Mucosa of gallbladder (tissue), 1 donor: ENCODE results near the gene ATP10D. TPM values are rescaled to one million over a fixed set of nuclear protein-coding genes. Genes with fewer than 3 reads are reported as not detected.
"Not testable (repeated sequence)": the region's sequence is repeated elsewhere in the genome, so short reads cannot be mapped to it uniquely, and the experiment has no call there.

Experiments
- DNase-seq: peaks from one replicate; pipeline ENCODE4 v3.0.0-alpha.2; 2020; ENCODE audit warnings: low spot score
- total RNA-seq: library from RNA; stranded (reverse); gene quantifications from one replicate; pipeline ENCODE4 v1.2.1, GENCODE V29; 2021
- donor health status: DM: no; HTN: no; CAD: no.

Gene ATP10D
- total RNA-seq, 1 donor from 2014 or later, result 35.8 TPM

DNA sequence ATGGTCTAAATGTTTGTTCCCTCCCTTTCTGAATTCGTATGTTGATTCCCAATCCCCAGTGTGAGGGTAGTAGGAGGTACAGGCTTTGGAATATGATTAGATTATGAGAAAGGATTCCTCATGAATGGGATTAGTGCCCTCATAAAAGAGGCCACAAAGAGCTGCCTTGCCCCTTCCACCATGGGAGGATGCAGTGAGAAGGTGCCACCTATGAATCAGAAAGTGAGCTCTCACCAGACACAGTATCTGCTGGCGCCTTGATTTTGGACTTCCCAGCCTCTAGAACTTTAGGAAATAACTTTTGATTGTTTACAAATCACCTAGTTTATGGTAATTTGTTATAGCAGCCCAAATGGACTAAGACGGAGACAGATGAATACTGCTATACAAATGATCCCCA is 3.6 kb downstream of the ATP10D start:
- no peak for DNase-seq

- no peak for DNase-seq
Measured at GRCh38 chr4:47490550-47490949, 5.5 kb downstream of the ATP10D start.

GRCh38 chr4:47493238-47494123 is 8.4 kb downstream of the ATP10D start:
- DNase-seq, result no peak

DNA sequence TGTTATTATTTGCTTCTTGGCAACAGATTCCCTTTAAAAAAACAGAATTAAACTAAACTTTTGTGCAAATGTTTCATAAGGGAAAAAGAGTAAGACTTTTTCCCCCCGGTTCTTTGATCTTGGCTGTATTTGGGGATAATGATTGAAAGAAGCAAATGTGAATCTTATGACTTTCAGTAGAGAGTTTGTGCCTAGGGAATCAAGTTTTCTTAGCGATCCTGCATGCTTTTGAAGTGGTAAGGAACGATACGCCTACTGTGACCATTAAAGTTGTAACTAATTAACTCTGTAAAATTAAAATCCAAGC is 9.0 kb downstream of the ATP10D start:
- no peak for DNase-seq

- no peak for DNase-seq
Measured at GRCh38 chr4:47498899-47499298, 13.8 kb downstream of the ATP10D start.

DNA sequence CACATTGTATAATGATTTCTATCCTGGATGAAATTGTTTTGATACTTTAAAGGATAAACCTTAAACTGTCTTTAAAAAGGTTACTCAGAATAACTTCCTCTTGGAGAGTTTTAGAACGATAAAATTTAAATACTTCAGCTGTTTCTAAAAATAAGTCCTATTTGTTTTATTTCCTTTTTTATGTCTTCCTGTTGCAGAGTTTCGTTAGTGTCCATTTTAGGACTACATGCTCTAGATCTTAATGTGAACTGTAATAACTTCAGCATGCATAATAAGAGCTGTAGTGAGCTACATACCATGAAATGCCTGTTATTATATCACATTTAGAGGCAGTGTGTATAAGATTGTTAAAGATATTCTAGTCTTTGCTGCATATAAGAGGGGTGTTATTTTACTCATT is 14.6 kb downstream of the ATP10D start:
- no peak for DNase-seq

DNA sequence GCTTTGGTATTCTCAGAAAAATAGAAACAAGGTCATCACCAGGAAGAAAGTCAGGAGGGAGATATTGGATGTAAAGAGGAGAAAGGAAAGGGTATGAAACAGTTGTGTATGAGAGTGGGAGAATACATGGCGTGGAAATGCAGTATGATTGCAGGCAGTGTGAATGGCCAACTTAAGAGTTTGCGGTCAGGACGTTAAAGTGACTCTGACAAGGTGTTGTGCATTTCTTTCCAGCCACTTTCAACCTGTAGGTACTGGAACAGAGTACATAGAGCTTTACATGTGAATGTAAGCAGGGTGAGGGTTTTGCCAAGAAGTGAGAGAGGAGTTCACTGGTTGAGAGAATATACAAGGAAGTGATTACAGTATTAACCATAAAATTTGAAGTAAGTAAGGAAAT is 15.7 kb downstream of the ATP10D start:
- no peak for DNase-seq

DNA sequence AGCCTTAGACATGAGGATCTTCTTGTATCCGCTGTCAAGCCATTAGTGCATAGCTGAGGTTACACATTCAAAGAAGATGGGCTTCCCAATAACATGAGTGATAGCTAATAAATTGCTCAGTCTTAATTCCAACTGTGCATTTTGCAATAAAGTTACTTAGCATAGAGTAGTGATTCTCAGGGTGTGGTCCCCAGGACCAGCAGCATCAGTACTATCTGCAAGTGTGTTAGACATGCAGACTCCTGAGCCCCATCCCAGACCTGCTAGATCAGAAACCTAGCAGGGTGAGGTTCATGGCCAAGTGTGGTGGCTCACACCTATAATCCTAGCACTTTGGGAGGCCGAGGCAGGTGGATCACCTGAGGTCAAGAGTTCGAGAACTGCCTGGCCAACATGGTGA is 20.1 kb downstream of the ATP10D start:
- no peak for DNase-seq

- no peak for DNase-seq
Measured at GRCh38 chr4:47505666-47506065, 20.6 kb downstream of the ATP10D start.

- no peak for DNase-seq
Measured at GRCh38 chr4:47510506-47511143, 25.6 kb downstream of the ATP10D start.

GRCh38 chr4:47513461-47513860 is 28.4 kb downstream of the ATP10D start:
- no peak for DNase-seq

- DNase-seq, result no peak
Measured at GRCh38 chr4:47519239-47519883, 34.3 kb downstream of the ATP10D start.

DNA sequence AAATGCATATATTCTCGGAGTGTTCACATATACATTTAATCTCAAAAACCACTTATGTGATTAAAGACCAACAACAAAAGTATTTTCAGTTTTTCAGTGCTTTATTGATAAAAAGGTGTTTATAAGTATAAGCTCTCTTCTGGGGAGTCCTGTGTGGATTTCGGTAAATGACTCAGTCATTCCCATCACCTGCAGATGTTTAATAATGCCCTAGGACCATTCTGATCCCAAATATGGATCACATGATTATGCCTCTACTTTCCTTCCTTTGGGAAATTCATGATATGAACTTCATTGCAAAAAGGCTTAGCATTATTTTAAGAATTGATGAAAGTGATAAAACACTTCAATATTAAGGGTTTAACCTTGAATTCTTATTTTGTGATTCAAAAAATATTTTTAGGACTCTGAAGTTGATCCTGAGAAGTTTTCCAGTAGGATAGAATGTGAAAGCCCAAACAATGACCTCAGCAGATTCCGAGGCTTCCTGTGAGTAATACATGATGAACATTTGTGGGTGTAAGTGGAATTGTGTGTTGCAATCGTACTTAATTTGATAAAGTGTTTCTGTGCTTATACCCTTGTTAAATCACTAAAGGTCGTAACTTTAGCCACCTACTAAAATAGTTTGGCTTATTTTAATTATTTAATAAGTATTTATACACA is 40.2 kb downstream of the ATP10D start:
- peak; percentile 26 for DNase-seq

GRCh38 chr4:47526281-47526680 is 41.2 kb downstream of the ATP10D start:
- DNase-seq, result no peak

- not testable (repeated sequence) for DNase-seq
Measured at GRCh38 chr4:47528646-47529045, 43.6 kb downstream of the ATP10D start.

DNA sequence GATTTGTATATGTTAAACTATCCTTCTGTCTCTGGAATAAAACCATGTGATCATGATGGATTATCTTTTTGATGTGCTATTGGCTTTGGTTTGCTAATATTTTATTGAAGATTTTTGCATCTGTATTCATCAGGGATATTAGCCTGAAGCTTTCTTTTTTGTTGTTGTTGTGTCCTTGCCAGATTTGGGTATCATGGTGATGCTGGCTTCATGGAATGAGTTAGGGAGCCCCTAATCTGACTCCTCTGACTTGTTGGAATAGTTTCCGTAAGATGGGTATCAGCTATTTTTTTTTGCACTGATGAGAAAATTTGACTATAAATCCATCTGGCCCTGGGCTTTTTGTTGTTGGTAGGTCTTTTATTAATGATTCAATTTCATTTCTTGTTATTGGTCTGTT is 45.7 kb downstream of the ATP10D start:
- no peak for DNase-seq

DNA sequence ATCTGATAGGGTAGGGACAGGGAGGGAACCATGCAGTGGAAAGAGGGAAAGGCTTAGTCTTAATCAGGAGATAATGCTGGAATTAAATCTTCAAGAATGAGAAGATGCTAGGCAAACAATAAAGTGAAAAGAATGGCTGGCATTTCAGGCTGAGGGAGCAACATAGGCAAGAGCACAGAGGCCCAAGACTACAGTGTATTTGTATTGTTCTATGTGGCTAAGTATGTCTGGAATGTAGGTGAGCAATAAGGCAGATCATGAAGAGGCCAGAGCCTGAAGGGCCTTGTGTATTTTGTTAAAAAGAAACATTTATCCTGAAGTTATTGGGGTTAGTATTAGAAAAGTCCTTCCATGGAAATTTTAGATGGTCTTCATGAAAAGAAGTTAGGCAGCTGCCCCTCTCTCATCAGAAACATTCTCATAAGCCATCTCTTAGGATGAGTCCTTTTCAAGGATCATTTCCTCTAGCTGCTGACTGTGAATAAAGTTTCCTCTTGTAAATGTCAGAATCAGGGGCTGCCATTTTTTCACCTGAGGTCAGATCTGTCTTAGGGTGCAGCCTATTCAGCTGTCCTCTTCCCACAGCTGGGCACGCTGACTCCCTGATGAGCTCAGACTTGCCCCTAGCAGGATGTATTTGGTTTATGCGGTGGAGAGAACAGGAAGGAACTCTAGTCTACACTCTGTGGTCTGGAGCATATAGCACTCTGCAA is 46.3 kb downstream of the ATP10D start:
- peak; percentile 18 for DNase-seq

GRCh38 chr4:47531954-47532321 is 46.9 kb downstream of the ATP10D start:
- no peak for DNase-seq

DNA sequence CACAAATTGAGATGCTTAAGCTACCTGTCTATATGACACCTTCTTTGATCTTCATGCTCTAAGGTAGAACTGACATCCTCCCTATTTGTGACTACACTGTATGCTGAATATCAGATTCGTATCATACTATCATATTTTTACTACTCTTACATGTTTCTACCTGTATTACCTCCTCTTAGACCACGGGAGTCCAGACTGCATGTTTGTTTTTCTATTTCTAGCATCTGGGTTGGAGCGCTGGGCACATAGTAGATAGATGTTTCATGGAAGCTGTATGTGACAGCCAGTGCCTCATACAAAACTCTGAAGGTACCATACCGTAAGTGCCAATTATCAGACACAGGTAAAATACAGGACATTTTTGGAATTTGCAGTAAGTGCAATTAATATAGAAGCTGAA is 47.6 kb downstream of the ATP10D start:
- no peak for DNase-seq

DNA sequence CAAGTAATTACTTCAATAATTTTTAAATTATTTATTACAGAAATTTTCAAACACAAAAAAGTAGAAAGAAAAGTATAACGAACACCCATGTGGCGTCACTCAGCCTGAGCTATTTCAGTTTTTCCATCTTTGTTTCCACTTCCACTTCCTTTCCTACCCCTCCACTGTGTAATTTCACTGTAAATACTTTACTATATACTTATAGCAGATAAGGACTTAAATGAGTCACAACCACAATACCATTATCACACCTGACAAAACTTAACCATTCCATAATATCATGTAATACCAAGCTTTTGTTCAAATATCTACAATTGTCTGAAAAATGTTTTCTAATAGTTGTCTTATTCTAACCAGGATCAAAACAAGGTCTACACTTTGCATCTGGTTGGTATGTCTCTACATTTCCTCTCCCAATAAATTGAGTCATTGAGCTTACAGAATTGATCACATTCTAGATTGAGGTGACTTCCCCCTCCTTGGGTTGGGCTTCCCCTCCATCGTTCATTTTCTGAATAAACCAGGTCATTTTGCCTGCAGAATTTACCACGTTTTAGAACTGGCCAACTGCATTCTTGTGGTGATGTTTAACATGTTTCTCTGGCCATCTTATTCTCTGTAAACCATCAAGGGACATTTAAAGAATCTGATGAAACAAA is 48.7 kb downstream of the ATP10D start:
- no peak for DNase-seq

DNA sequence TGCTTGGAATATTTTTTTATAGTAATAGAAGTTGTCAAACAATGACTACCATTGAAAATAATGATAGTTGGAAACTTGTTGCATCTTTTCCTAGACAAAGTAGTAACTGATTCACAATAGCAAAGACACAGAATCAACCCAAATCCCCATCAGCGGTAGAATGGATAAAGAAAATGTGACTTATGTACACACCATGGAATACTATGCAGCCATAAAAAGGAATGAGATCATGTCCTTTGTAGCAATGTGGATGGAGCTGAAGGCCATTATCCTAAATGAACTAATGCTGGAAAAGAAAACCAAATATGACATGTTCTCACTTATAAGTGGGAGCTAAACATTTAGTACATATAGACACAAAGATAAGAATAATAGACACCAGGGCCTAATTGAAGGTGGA is 49.7 kb downstream of the ATP10D start:
- no peak for DNase-seq
